Liver (tissue), 9 donors: ENCODE results near the gene PTGIS. TPM values are rescaled to one million over a fixed set of nuclear protein-coding genes. Genes with fewer than 3 reads are reported as not detected.

Experiments
- DNase-seq: peaks from one replicate; pipeline ENCODE4 v3.0.0-alpha.2; 2017; ENCODE audit warnings: low spot score
- H3K27ac ChIP-seq, 2 donors: one replicate each; pipeline ENCODE4 v1.7.0; 2013; ENCODE audit warnings: inconsistent platforms in 2 of 2, low read length in 2 of 2, control low read depth in 1 of 2, low read depth in 1 of 2, mild to moderate bottlenecking in 1 of 2
- H3K27me3 ChIP-seq, 4 donors: one replicate each; pipeline versions ENCODE4 v1.6.1 to v1.7.0; 2013; ENCODE audit warnings: low read length in 3 of 4, inconsistent platforms in 1 of 4, mild to moderate bottlenecking in 1 of 4, moderate library complexity in 1 of 4; ENCODE audit not compliant: control insufficient read depth in 4 of 4, insufficient read depth in 4 of 4
- H3K36me3 ChIP-seq, 4 donors: one replicate each; pipeline versions ENCODE4 v1.6.1 to v1.7.0; 2013; ENCODE audit warnings: low read length in 3 of 4, mild to moderate bottlenecking in 3 of 4, low read depth in 1 of 4, moderate library complexity in 1 of 4; ENCODE audit not compliant: control insufficient read depth in 4 of 4, insufficient read depth in 3 of 4
- H3K4me1 ChIP-seq, 4 donors: one replicate each; pipeline versions ENCODE4 v1.6.1 to v1.7.0; 2013; ENCODE audit warnings: low read length in 3 of 4, mild to moderate bottlenecking in 3 of 4, moderate library complexity in 1 of 4; ENCODE audit not compliant: control insufficient read depth in 4 of 4, insufficient read depth in 4 of 4
- H3K4me3 ChIP-seq, 3 donors: one replicate each; pipeline versions ENCODE4 v1.6.1 to v1.7.0; 2013; ENCODE audit warnings: low read length in 3 of 3, control low read depth in 1 of 3, low read depth in 1 of 3, mild to moderate bottlenecking in 1 of 3
- H3K9ac ChIP-seq, 2 donors: one replicate each; pipeline ENCODE4 v1.7.0; 2013; ENCODE audit warnings: low read length in 2 of 2, mild to moderate bottlenecking in 2 of 2, moderate library complexity in 2 of 2, control low read depth in 1 of 2, low read depth in 1 of 2
- H3K9me3 ChIP-seq, 4 donors: one replicate each; pipeline versions ENCODE4 v1.6.1 to v1.7.0; 2013; ENCODE audit warnings: low read length in 3 of 4; ENCODE audit not compliant: control insufficient read depth in 4 of 4
- FOXA1 ChIP-seq: IDR thresholded peaks from 2 replicates; pipeline ENCODE4 v1.6.1; 2016; ENCODE audit warnings: antibody characterized with exemption
- FOXA2 ChIP-seq: IDR thresholded peaks from 2 replicates; pipeline ENCODE4 v1.6.1; 2016; ENCODE audit warnings: antibody characterized with exemption
- GABPA ChIP-seq, 2 donors: IDR thresholded peaks in 1 of 2; conservative IDR thresholded peaks in 1 of 2; 2 replicates each; pipeline ENCODE4 v1.6.1; 2016; ENCODE audit warnings: antibody characterized with exemption in 2 of 2, mild to moderate bottlenecking in 1 of 2, moderate library complexity in 1 of 2
- HNF4A ChIP-seq, 2 donors: conservative IDR thresholded peaks; 2 replicates each; pipeline ENCODE4 v1.6.1; 2016; ENCODE audit warnings: antibody characterized with exemption in 2 of 2, mild to moderate bottlenecking in 2 of 2
- HNF4G ChIP-seq: IDR thresholded peaks from 2 replicates; pipeline ENCODE4 v1.6.1; 2016; ENCODE audit warnings: antibody characterized with exemption
- JUND ChIP-seq, 2 donors: IDR thresholded peaks; 2 replicates each; pipeline ENCODE4 v1.6.1; 2016; ENCODE audit warnings: antibody characterized with exemption in 2 of 2
- NR2F2 ChIP-seq: IDR thresholded peaks from 2 replicates; pipeline ENCODE4 v1.6.1; 2016; ENCODE audit warnings: antibody characterized with exemption
- RAD21 ChIP-seq, 2 donors: IDR thresholded peaks; 2 replicates each; pipeline ENCODE4 v1.6.1; 2016; ENCODE audit warnings: antibody characterized with exemption in 2 of 2, mild to moderate bottlenecking in 2 of 2
- REST ChIP-seq: IDR thresholded peaks from 2 replicates; pipeline ENCODE4 v1.6.1; 2016; ENCODE audit warnings: antibody characterized with exemption, mild to moderate bottlenecking
- RXRA ChIP-seq, 2 donors: IDR thresholded peaks; 2 replicates each; pipeline ENCODE4 v1.6.1; 2017 to 2018; ENCODE audit warnings: antibody characterized with exemption in 2 of 2, mild to moderate bottlenecking in 1 of 2
- SP1 ChIP-seq: IDR thresholded peaks from 2 replicates; pipeline ENCODE4 v1.6.1; 2018; ENCODE audit warnings: antibody characterized with exemption, mild to moderate bottlenecking
- TAF1 ChIP-seq: conservative IDR thresholded peaks from 2 replicates; pipeline ENCODE4 v1.6.1; 2016; ENCODE audit warnings: antibody characterized with exemption, mild to moderate bottlenecking
- YY1 ChIP-seq: IDR thresholded peaks from 2 replicates; pipeline ENCODE4 v1.6.1; 2016; ENCODE audit warnings: antibody characterized with exemption, mild to moderate bottlenecking
- WGBS: extraction: QIAGEN DNeasy Blood & Tissue Kit; methylation state at CpG from one replicate; pipeline ENCODE4 v1.1.7; 2013; 5-methylcytosine and 5-hydroxymethylcytosine counted together
- polyA plus RNA-seq, 2 donors: library from polyadenylated mRNA; stranded (reverse) in 1 of 2; unstranded in 1 of 2; fragments of 200-250 nt in 1 of 2; fragments of >200 nt in 1 of 2; fragmentation: Nextera tagmentation in 1 of 2; extraction: Ambion mirVana in 1 of 2; gene quantifications; one replicate each; pipeline versions ENCODE4 v1.2.1 to v1.2.3, GENCODE V29; 2013 to 2015
- total RNA-seq, 2 donors: library from RNA; depleted of rRNA; stranded (reverse); fragments of >200 nt; gene quantifications; one replicate each; pipeline ENCODE4 v1.2.3, GENCODE V29; 2014
- TF ChIP-seq, protein P1 (sequence below): IDR thresholded peaks from 2 replicates; pipeline ENCODE4 v1.6.1; 2016; ENCODE audit warnings: antibody characterized with exemption
- TF ChIP-seq, protein P2 (sequence below): fragments of 150-350 bp; IDR thresholded peaks from 2 replicates; pipeline ENCODE4 v1.5.1; 2017; ENCODE audit warnings: improper control_type of control experiment, low read depth, low read length; ENCODE audit not compliant: missing input control
- TF ChIP-seq, protein P3 (sequence below): IDR thresholded peaks from 2 replicates; pipeline ENCODE4 v1.6.1; 2016; ENCODE audit warnings: antibody characterized with exemption
- TF ChIP-seq, protein P4 (sequence below): IDR thresholded peaks from 2 replicates; pipeline ENCODE4 v1.6.1; 2016; ENCODE audit warnings: antibody characterized with exemption
- donor health status: healthy.
- donor health status: healthy.
- donor health status: healthy.
- donor health status: healthy.
- donor health status: healthy.

Gene PTGIS
- total and polyA plus RNA-seq, 4 donors, result 2.2 to 6.3 (median 3.8) TPM

- no peak overlapping the region for H3K4me3 ChIP-seq
- H3K27ac ChIP-seq, result no peak overlapping the region
- H3K9me3 ChIP-seq, result no peaks in the 10 kb centered on the region
- H3K4me1 ChIP-seq, result peaks cover 0 to 12% (median 6%) of the 10 kb centered on the region in 4 donors
- TF ChIP-seq REST, result no peak
- no peak for TF ChIP-seq NR2F2
- TF ChIP-seq, protein P1, sequence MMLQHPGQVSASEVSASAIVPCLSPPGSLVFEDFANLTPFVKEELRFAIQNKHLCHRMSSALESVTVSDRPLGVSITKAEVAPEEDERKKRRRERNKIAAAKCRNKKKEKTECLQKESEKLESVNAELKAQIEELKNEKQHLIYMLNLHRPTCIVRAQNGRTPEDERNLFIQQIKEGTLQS, result no peak
- TF ChIP-seq, protein P2, sequence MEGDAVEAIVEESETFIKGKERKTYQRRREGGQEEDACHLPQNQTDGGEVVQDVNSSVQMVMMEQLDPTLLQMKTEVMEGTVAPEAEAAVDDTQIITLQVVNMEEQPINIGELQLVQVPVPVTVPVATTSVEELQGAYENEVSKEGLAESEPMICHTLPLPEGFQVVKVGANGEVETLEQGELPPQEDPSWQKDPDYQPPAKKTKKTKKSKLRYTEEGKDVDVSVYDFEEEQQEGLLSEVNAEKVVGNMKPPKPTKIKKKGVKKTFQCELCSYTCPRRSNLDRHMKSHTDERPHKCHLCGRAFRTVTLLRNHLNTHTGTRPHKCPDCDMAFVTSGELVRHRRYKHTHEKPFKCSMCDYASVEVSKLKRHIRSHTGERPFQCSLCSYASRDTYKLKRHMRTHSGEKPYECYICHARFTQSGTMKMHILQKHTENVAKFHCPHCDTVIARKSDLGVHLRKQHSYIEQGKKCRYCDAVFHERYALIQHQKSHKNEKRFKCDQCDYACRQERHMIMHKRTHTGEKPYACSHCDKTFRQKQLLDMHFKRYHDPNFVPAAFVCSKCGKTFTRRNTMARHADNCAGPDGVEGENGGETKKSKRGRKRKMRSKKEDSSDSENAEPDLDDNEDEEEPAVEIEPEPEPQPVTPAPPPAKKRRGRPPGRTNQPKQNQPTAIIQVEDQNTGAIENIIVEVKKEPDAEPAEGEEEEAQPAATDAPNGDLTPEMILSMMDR, result no peak
- TF ChIP-seq SP1, result no peak
- no peak for TF ChIP-seq JUND (IDR thresholded peaks at IDR 0.05)
- TF ChIP-seq RXRA (IDR thresholded peaks at IDR 0.05), result no peak
- no peak for TF ChIP-seq HNF4A (conservative IDR thresholded peaks at IDR 0.05)
- TF ChIP-seq TAF1, result no peak
- no peak for TF ChIP-seq YY1
- TF ChIP-seq HNF4G, result no peak
- TF ChIP-seq, protein P3, sequence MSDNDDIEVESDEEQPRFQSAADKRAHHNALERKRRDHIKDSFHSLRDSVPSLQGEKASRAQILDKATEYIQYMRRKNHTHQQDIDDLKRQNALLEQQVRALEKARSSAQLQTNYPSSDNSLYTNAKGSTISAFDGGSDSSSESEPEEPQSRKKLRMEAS, result no peak
- TF ChIP-seq FOXA1, result no peak
- no peak for TF ChIP-seq RAD21 (IDR thresholded peaks at IDR 0.05)
- no peak for TF ChIP-seq FOXA2
- no peak for TF ChIP-seq GABPA (IDR thresholded peaks at IDR 0.05 in 1 of 2, conservative IDR thresholded peaks at IDR 0.05 in 1 of 2)
- TF ChIP-seq, protein P4, sequence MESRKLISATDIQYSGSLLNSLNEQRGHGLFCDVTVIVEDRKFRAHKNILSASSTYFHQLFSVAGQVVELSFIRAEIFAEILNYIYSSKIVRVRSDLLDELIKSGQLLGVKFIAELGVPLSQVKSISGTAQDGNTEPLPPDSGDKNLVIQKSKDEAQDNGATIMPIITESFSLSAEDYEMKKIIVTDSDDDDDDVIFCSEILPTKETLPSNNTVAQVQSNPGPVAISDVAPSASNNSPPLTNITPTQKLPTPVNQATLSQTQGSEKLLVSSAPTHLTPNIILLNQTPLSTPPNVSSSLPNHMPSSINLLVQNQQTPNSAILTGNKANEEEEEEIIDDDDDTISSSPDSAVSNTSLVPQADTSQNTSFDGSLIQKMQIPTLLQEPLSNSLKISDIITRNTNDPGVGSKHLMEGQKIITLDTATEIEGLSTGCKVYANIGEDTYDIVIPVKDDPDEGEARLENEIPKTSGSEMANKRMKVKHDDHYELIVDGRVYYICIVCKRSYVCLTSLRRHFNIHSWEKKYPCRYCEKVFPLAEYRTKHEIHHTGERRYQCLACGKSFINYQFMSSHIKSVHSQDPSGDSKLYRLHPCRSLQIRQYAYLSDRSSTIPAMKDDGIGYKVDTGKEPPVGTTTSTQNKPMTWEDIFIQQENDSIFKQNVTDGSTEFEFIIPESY, result no peak
- DNase-seq, result no peak
- no peaks in the 10 kb centered on the region for H3K36me3 ChIP-seq
- no peaks in the 10 kb centered on the region for H3K27me3 ChIP-seq
- 95% methylated on average over 7 of the region's 7 CpGs for WGBS
- no peak overlapping the region for H3K9ac ChIP-seq
Observed at GRCh38 chr20:49464556-49464955, 103.4 kb downstream of the PTGIS start.

DNA sequence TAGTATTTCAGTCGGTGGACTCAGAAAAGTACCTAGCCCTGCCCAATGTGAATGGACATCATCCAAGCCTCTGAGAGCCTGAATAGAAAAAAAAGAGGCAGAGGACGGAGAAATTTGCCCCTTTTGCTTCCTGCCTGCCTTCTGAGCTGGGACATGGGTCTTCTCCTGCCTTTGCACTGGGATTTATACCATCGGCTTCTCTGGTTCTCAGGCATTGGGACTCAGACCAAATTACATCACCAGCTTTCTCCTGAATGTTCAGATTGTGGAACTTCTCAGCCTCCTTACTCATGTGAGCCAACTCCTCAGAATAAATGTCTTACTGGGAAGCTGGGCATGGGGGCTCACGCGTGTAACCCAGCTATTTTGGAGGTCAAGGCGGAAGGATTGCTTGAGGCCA is 105.3 kb downstream of the PTGIS start:
- Histone ChIP-seq H3K36me3 (no peaks in the 10 kb centered on the region), H3K9ac (no peak overlapping the region), H3K9me3 (no peaks in the 10 kb centered on the region), H3K4me1 (peaks cover 0 to 12% (median 6%) of the 10 kb centered on the region in 4 donors), H3K27me3 (no peaks in the 10 kb centered on the region), H3K27ac (no peak overlapping the region), H3K4me3 (no peak overlapping the region)
- DNase-seq, result no peak
- WGBS, result 79% methylated on average over 6 of the region's 6 CpGs
- TF ChIP-seq YY1 (no peak), REST (no peak)
